ENCODE measurements around the gene KATNB1. TPM values are rescaled to one million over a fixed set of nuclear protein-coding genes. Genes with fewer than 3 reads are reported as not detected.

The KATNB1 gene
- polyA plus RNA-seq, 1 of the 3 experiments (the other 2 are of a cell fraction), result 43.7 TPM

GRCh38 chr16:57686577-57686976, 49.0 kb upstream of the KATNB1 start (continued):
- TF ChIP-seq EZH2phosphoT487 (IDR thresholded peaks at IDR 0.05; ENCODE audit: borderline replicate concordance, low read depth) (no peak), MAX (IDR thresholded peaks at IDR 0.05; ENCODE audit: low read depth) (no peak), JUND (IDR thresholded peaks at IDR 0.05) (no peak), TAF1 (IDR thresholded peaks at IDR 0.05; ENCODE audit: borderline replicate concordance, low read depth, low read length) (no peak), TCF12 (IDR thresholded peaks at IDR 0.05) (no peak), MEF2A (IDR thresholded peaks at IDR 0.05; ENCODE audit: borderline replicate concordance, low read depth) (no peak)

DNA sequence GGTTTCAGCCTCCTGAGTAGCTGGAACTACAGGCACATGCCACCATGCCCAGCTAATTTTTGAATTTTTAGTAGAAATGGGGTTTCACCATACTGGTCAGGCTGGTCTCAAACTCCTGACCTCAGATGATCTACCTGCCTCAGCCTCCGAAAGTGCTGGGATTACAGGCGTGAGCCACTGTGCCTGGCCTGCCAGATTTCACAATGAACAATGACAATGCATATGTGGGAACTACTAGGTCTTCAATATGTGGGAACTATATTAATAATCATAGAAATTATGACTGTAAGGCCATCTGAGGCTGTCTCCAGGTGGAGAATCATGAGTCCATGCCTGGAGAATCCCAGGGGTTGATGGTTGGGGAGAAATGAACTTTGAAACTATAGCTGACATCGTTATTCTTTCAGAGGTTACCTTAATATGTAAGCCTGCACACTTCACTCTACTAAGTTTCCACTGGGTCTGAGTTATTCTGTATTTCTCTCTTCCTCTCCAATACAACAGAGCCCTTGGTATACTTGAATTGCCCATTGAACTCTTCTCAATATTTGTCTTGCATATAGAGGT, 48.1 kb upstream of the KATNB1 start:
- Histone ChIP-seq H2AFZ (ENCODE audit: low read depth) (no peak overlapping the region), H3F3A (replicated peaks; ENCODE audit: insufficient read depth) (no peaks in the 10 kb centered on the region), H3K4me1 (ENCODE audit: control insufficient read depth in 1 of 2, insufficient read depth in 2 of 2, low read depth in 1 of 2, low read length in 1 of 2) (peaks cover 0 to 8% of the 10 kb centered on the region in 2 experiments; a peak in 1 of 4 replicates), H3K27ac (ENCODE audit: low read depth in 2 of 2, low read length in 1 of 2) (no peak overlapping the region), H3K4me2 (no peak overlapping the region), H3K36me3 (replicated peaks in 1 of 2; ENCODE audit: control insufficient read depth in 1 of 2, insufficient read depth in 2 of 2, low read length in 1 of 2) (no peaks in the 10 kb centered on the region), H4K20me1 (ENCODE audit: insufficient read depth) (no peaks in the 10 kb centered on the region), H3K79me2 (ENCODE audit: insufficient read depth) (no peaks in the 10 kb centered on the region), H3K9me2 (no peaks in the 10 kb centered on the region), H3K9ac (no peak overlapping the region), H3K9me3 (no peaks in the 10 kb centered on the region), H3K27me3 (ENCODE audit: insufficient read depth) (no peaks in the 10 kb centered on the region; the same call in 1 of the 2 replicates), H3K4me3 (ENCODE audit: low read depth in 2 of 2, low read length in 1 of 2) (no peak overlapping the region)
- no peak for DNase-seq
- TF ChIP-seq RAD21 (IDR thresholded peaks at IDR 0.05; ENCODE audit: low read length), result no peak
- TF ChIP-seq GABPA (IDR thresholded peaks at IDR 0.05; ENCODE audit: low read depth), result no peak
- TF ChIP-seq MEF2A (IDR thresholded peaks at IDR 0.05; ENCODE audit: borderline replicate concordance, low read depth), result no peak
- TF ChIP-seq EP300 (IDR thresholded peaks at IDR 0.05; ENCODE audit: borderline replicate concordance in 1 of 2, low read depth in 1 of 2, low read length in 1 of 2), result no peak
- TF ChIP-seq ELF1 (IDR thresholded peaks at IDR 0.05), result no peak
- CTCF ChIA-PET, result interaction anchor here (0.8 kb wide), 1 partner anchor 70 kb away, joined by 3 read pairs; no protein-coding TSS in a partner anchor
- POLR2A ChIA-PET, result no interaction called here
- 63% methylated on average over 3 of the region's 3 CpGs for WGBS (ENCODE audit: low lambda C conversion rate)

GRCh38 chr16:57688487-57688986, 47.0 kb upstream of the KATNB1 start:
- ChIA-PET CTCF (no interaction called here), POLR2A (no interaction called here)
- 26% methylated on average over 3 of the region's 4 CpGs for WGBS (ENCODE audit: low lambda C conversion rate)
- no peaks in the 10 kb centered on the region for H3K36me3 ChIP-seq (replicated peaks in 1 of 2; ENCODE audit: control insufficient read depth in 1 of 2, insufficient read depth in 2 of 2, low read length in 1 of 2)
- H3K4me1 ChIP-seq (ENCODE audit: control insufficient read depth in 1 of 2, insufficient read depth in 2 of 2, low read depth in 1 of 2, low read length in 1 of 2), result peaks cover 0 to 8% of the 10 kb centered on the region in 2 experiments; a peak in 1 of 4 replicates
- no peak overlapping the region for H3K9ac ChIP-seq
- no peak overlapping the region for H3K4me3 ChIP-seq (ENCODE audit: low read depth in 2 of 2, low read length in 1 of 2)
- no peak overlapping the region for H2AFZ ChIP-seq (ENCODE audit: low read depth)
- no peaks in the 10 kb centered on the region for H4K20me1 ChIP-seq (ENCODE audit: insufficient read depth)
- no peak for TF ChIP-seq ZBTB33 (IDR thresholded peaks at IDR 0.05; ENCODE audit: borderline replicate concordance, low read depth)
- no peak for TF ChIP-seq FOXJ3 (CRISPR knock-in tag; IDR thresholded peaks at IDR 0.05)
- TF ChIP-seq MAX (IDR thresholded peaks at IDR 0.05; ENCODE audit: low read depth), result no peak
- no peak for TF ChIP-seq ELF1 (IDR thresholded peaks at IDR 0.05)
- TF ChIP-seq, protein P1, sequence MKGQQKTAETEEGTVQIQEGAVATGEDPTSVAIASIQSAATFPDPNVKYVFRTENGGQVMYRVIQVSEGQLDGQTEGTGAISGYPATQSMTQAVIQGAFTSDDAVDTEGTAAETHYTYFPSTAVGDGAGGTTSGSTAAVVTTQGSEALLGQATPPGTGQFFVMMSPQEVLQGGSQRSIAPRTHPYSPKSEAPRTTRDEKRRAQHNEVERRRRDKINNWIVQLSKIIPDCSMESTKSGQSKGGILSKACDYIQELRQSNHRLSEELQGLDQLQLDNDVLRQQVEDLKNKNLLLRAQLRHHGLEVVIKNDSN (IDR thresholded peaks at IDR 0.05; ENCODE audit: borderline replicate concordance, low read depth), result no peak
- TF ChIP-seq SMC3 (IDR thresholded peaks at IDR 0.05; ENCODE audit: low read depth, low read length), result no peak
- TF ChIP-seq IRF3 (IDR thresholded peaks at IDR 0.05; ENCODE audit: low read depth, low read length), result no peak
- no peak for TF ChIP-seq EP300 (IDR thresholded peaks at IDR 0.05; ENCODE audit: borderline replicate concordance in 1 of 2, low read depth in 1 of 2, low read length in 1 of 2)
- TF ChIP-seq RAD21 (IDR thresholded peaks at IDR 0.05; ENCODE audit: low read length), result no peak
- no peaks in the 10 kb centered on the region for H3K9me2 ChIP-seq
- H3K4me2 ChIP-seq, result no peak overlapping the region
- no peaks in the 10 kb centered on the region for H3K9me3 ChIP-seq
- no peak for DNase-seq
- H3K27ac ChIP-seq (ENCODE audit: low read depth in 2 of 2, low read length in 1 of 2), result no peak overlapping the region
- no peaks in the 10 kb centered on the region for H3F3A ChIP-seq (replicated peaks; ENCODE audit: insufficient read depth)
- no peaks in the 10 kb centered on the region; the same call in 1 of the 2 replicates for H3K27me3 ChIP-seq (ENCODE audit: insufficient read depth)
- H3K79me2 ChIP-seq (ENCODE audit: insufficient read depth), result no peaks in the 10 kb centered on the region
